HG02610 (cell line): ENCODE data around the gene SALL3.

Experiments
- ATAC-seq: cut with Tn5 transposase; IDR thresholded peaks from one replicate; pipeline ENCODE4 v1.9.1; 2021; ENCODE audit warnings: mild to moderate bottlenecking, moderate library complexity; ENCODE audit not compliant: unreplicated experiment

Gene SALL3

DNA sequence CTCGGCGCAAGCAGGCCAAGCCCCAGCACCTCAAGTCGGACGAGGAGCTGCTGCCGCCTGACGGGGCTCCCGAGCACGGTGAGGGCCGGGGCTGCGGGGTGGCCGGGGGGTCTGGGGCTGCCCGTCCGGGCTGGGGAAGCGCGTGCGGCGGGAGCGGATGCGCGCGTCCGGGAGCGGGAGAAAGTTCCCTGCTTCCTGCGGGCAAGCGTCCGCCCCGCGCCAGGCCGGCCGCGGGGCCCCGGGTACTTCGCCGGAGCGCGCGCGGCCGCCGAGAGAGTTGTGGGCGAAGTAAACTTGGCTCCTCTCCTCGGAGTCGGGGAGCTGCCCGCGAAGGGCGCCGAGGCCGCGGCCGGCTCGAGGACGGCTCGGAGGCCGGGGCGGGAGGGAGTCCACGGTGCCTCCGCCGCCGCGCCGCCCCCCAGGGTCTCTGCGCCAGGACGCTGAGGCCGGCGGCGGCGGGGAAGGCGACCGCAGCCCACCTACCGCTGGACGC, 707 bp downstream of the SALL3 start:
- ATAC-seq, result no peak

DNA sequence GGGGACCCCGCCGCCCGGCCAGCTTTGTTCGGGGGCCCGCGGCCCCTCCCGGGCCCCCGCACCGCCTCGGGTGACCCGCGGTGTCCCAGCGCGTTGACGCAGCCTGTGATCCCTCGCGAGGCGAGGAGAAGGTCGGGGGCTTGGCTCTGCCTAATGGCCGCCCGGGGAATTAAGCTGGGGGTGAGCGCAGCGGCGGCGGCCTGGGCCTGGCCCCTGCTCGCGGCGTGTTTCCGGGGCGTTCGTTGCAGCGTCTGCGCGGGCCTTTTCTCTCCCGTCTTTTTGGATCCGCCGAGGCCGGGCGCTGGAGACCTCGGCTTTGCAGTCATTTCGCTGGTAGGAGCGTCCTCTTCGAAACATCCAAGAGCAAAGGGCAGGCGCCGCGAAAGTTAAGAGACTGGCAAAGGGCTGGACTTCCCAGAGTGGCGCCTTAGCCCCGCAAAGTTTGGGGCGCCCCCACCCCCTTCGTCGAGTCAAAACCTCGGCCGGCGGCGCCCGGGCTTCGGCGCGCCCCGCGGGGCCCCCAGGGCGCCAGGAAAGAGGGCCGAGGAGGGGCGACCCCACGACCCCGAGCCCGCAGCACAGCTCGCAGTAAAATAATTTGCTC, 1.3 kb downstream of the SALL3 start:
- no peak for ATAC-seq

DNA sequence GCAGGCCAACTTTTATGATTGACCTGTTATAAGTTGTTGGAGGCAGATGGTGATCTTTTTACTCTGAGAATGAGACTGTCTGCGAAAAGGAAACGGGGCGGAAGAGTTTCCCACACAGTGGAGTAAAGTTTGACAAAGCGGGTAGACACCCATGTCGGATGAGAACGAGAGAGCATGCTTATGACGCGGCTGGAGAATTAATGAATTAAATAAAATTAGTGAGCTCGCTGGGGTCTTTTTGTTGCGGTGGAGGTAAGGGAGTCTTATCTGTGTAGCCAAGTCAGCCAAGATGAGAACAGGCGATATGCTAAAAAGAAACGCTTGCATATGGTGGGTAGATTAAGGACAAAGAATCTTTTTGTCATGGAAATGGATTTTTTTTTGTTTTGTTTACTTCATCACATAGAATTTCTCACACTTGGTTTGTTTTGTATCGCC, 1.8 kb downstream of the SALL3 start:
- no peak for ATAC-seq

DNA sequence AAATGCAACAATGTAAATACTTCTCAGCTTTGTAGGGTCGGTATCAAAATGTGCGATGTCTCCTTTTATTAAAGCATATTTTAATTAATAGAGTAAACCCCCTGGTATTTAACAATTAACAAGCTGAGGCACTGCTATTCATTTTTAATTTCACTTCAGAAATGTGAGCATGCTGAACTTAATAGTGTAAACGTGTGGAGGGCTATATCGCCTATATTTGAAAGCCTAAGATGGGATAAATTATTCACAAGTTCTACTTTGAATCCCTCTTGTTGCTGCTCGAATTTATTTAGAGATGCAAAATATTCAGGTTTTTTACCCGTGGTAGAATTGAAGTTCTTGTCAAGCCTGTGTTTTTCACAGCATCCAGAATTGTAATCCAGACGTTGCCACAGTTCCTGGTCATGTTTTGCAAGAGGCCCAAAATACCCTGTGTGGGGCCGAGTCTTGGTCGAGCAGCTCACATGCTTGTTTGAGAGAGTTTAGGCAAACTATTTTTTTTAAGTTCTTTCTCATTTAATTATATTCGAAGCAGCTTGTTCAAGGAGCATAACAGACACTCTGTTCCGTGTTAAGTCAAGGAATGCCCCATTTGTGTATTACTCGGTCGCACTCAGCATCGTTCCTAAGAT, 2.5 kb downstream of the SALL3 start:
- no peak for ATAC-seq

DNA sequence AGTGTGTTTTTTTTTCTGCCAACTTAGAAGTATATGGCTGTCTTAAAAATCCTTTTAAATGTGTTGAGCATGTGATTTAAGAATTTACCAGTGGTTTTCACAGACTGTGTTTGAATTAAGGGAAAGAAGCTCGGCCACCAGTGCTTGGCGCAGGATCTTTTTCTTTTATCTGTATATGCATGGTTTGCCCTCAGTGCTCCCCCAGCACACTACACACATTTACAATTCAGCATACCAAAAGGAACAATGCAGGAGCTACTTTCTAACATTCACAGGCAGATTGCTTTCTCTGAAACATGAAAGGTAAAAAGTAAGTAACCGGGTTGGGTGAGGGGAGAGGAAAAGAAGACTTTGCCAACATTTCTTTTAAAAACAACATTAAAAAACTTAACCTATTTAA, 3.9 kb downstream of the SALL3 start:
- no peak for ATAC-seq

DNA sequence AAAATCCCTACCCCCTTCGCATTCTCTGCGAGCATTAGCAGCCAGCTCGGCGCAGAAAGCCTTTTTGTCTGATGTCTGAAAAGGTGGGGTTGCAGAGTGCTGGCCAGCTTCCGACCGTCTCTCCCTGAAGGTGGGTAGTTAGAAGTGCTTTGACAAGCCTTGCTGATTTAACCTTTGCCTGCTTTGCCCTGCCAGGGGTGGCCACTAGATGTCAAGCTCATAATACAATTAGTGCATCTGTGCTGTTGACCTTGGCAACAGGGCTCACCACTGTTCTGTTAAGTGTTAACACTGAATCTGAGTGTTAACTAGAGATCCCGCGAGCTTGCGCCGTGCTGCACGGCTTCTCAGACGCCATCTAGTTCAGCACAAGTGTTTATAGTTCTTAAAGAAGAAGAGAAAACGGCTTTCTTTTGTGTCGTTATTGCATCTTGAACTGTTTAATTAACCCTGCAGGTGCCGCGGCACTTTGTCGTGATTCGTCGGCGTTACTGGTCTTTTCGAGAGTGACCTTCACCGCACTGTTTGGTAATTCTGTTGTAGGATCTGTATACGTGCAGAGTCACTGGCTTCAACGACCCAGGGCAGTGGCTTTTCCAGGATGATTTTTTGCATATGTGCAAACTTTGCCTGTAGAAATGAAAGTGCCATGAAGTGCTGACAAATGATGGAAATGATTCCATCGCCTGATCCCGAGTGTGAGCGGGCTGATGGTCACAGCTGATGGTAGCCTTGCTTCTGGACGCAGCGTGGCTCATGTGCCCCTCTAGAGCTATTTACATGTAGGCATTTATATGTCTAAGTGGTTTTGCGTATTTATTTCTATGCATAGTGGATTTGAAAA, 5.5 kb downstream of the SALL3 start:
- peak; percentile 43 for ATAC-seq

DNA sequence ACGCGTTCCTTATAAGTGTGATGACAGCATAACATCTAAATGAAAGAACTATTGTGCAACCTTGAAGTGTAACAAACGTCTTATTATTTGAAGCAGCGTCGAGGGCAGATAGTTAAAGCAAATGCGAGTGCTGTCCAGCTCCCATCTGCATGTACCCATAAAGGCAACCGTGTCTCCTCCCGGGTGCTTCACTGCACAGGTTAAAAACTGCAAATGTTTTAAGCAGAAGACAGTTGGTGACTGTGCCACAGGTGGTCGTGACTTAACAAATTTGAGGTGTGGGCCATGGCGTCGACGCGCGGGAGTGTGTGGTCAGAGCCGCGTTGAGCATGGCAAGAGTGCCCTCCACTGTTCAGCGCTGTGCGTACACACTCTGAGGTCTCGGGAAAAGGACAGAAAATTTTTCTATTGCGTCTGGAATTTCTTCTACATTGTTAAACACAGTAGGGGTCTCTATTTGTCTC, 6.4 kb downstream of the SALL3 start:
- no peak for ATAC-seq

DNA sequence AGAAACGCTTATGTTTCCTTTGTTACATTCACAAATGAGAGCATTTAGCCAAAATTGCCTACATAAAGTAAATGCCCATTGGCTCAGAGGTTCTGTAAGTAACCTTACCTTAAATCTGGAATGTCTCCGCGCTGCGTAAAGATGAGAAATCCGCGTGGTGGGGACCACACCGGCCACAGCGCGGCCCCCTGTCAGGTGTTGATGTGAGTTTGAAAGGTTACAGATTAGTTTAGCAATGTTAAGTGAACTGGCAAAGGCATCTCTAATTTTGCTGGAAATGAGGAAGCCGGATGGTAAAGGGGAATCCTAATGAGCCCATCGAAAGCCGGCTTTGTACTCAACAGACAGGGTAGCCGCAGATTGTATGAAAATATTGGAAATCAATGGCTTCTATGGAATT, 11.8 kb downstream of the SALL3 start:
- ATAC-seq, result no peak

DNA sequence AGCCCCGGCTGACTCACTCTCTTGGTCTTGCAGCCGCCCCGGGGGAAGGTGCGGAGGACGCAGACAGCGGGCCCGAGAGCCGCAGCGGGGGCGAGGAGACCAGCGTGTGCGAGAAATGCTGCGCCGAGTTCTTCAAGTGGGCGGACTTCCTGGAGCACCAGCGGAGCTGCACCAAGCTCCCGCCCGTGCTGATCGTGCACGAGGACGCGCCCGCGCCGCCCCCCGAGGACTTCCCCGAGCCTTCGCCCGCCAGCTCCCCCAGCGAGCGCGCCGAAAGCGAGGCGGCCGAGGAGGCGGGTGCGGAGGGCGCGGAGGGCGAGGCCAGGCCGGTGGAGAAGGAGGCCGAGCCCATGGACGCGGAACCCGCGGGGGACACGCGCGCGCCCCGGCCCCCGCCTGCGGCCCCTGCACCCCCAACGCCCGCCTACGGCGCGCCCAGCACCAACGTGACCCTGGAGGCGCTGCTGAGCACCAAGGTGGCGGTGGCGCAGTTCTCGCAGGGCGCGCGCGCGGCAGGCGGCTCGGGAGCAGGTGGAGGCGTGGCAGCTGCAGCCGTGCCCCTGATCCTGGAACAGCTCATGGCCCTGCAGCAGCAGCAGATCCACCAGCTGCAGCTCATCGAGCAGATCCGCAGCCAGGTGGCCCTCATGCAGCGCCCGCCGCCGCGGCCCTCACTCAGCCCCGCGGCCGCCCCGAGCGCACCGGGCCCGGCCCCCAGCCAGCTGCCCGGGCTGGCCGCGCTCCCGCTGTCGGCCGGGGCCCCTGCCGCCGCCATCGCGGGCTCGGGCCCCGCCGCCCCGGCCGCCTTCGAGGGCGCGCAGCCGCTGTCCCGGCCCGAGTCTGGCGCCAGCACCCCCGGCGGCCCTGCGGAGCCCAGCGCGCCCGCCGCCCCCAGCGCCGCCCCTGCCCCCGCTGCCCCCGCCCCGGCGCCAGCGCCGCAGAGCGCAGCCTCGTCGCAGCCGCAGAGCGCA, 12.7 kb downstream of the SALL3 start:
- ATAC-seq, result no peak

DNA sequence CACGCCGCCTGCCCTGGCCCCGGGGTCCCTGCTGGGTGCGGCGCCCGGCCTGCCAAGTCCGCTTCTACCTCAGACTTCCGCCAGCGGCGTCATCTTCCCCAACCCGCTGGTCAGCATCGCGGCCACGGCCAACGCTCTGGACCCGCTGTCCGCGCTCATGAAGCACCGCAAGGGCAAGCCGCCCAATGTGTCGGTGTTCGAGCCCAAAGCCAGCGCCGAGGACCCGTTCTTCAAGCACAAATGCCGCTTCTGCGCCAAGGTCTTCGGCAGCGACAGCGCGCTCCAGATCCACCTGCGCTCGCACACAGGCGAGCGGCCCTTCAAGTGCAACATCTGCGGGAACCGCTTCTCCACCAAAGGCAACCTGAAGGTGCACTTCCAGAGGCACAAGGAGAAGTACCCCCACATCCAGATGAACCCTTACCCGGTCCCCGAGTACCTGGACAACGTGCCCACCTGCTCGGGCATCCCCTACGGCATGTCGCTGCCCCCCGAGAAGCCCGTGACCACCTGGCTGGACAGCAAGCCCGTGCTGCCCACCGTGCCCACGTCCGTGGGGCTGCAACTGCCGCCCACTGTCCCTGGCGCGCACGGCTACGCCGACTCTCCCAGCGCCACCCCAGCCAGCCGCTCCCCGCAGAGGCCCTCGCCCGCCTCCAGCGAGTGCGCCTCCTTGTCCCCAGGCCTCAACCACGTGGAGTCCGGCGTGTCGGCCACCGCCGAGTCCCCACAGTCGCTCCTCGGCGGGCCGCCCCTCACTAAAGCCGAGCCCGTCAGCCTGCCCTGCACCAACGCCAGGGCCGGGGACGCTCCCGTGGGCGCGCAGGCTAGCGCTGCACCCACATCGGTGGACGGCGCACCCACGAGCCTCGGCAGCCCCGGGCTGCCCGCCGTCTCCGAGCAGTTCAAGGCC, 13.7 kb downstream of the SALL3 start:
- no peak for ATAC-seq

DNA sequence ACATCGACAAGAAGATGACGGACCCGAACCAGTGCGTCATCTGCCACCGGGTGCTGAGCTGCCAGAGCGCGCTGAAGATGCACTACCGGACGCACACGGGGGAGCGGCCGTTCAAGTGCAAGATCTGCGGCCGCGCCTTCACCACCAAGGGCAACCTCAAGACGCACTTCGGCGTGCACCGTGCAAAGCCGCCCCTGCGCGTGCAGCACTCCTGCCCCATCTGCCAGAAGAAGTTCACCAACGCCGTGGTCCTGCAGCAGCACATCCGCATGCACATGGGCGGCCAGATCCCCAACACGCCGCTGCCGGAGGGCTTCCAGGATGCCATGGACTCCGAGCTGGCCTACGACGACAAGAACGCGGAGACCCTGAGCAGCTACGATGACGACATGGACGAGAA, 14.4 kb downstream of the SALL3 start:
- ATAC-seq, result no peak

DNA sequence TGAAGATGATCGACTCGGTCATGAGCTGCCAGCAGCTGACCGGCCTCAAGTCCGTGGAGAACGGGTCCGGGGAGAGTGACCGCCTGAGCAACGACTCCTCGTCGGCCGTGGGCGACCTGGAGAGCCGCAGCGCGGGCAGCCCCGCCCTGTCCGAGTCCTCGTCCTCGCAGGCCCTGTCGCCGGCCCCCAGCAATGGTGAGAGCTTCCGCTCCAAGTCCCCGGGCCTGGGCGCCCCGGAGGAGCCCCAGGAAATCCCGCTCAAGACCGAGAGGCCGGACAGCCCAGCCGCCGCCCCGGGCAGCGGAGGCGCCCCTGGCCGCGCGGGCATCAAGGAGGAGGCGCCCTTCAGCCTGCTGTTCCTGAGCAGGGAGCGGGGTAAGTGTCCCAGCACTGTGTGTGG, 14.9 kb downstream of the SALL3 start:
- ATAC-seq, result no peak

DNA sequence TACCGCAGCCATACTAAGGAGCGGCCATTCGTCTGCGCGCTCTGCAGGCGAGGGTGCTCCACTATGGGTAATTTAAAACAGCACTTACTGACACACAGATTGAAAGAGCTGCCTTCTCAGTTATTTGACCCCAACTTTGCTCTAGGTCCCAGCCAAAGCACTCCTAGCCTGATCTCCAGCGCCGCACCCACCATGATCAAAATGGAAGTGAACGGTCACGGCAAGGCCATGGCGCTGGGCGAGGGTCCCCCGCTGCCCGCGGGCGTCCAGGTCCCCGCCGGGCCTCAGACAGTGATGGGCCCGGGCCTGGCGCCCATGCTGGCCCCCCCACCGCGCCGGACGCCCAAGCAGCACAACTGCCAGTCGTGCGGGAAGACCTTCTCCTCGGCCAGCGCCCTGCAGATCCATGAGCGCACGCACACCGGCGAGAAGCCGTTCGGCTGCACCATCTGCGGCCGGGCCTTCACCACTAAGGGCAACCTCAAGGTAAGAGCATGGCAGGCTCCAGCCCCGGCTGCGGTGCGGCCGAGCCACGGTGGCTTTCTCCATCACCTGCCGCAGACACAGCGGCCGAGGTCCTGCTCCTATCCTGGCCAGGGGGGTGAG, 15.5 kb downstream of the SALL3 start:
- no peak for ATAC-seq

DNA sequence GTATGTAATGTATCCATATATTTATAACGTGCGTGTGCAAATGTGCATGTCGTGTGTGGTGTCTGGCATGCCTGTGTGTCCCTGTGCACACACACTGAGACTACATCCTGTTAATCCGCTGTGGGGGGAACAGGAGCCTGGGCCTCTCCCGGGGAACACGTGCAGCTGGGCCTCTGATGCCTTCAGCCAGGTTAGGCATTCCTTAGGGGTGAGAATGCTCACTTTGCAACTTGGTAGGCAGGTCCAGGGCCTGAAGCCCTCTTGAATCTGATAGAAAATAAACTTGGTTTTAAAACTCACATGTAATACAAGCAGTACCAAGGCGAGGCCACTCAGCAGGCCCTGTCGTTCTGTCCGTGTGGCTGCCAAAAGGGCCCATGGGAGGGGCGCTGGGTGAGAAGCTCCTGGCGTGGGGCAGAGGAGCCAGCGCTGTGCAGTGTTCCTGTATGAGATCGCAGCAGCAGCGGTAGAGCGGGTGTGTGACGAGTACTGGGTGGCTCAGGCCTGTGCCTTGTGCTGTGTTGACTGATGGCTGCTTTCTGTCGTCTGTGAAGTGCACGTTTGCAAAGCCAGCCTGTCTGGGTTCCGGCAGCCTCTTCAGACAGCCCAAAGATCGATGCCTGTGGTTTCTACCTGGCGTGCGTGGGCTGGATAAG, 16.2 kb downstream of the SALL3 start:
- ATAC-seq, result no peak

DNA sequence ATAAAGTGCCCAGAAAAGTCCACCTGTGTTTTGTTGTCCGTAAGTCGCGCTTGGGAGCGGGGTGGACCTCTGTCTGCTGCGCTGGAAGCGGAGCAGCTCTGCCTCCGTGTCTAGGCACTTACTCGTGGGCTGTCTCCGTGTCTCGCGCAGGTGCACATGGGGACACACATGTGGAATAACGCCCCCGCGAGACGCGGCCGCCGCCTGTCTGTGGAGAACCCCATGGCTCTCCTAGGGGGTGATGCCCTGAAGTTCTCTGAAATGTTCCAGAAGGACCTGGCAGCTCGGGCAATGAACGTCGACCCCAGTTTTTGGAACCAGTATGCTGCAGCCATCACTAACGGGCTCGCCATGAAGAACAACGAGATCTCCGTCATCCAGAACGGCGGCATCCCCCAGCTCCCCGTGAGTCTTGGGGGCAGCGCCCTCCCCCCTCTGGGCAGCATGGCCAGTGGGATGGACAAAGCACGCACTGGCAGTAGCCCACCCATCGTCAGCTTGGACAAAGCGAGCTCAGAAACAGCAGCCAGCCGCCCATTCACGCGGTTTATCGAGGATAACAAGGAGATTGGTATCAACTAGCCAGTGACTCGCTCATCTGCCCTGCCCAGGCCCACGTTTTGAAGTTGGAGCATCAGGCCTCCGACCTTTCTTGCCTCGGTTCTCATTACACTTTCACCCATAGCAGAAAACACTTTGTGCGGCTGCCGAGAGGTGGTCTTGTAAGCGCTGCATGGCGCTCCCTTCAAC, 17.3 kb downstream of the SALL3 start:
- no peak for ATAC-seq

DNA sequence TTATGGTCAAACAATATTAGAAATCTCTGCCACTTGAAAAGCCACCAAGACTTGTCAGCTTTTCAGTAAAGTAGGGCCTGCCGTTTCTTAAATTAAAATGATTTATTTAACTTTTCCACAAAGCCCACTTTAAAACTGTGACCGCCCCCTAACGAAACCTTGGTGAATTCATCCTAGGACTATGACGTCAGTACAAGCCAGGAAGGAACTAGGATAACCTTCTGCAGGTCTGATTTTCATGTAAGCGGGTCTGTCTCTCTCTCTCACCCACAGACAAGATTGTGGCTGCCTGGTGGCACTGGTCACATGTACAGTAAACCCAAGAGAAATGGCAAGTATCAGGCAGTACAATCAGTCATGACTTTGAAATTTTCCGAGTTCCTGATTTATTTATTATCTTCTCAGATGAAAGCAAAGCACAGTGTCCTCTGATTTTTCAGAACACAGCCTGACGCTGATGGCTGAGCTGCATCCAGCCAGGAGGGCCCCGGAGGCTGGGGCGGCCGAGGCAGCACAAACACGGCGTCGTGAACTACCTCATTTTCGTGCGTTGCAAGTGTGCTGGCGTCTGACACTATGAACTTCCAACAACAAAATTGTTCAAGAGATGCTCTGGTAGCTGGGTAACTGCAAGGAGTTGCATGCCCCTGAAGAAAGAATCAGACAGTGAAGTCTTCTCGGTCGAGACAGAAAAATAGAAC, 18.9 kb downstream of the SALL3 start:
- ATAC-seq, result no peak

DNA sequence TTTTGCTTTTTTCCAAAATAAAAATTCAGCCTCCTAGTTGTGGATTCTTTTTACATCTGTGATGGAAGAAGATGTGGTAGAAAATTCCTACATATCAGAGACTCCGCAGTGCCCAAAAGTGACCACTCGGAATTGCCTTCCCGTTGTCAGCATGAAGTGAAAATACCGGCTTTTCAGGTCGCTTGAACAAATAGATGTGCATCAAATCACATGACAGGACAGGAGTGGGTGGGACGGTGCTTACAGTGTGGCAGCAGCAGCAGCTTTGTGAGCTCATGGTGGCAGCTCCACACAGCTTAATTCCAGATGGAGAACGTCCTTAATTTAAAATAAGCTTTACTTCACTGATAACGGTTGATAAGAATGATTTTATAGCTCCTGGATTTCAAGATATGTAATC, 20.3 kb downstream of the SALL3 start:
- no peak for ATAC-seq
